ENCODE measurements around the gene CAMK1D. TPM values are rescaled to one million over a fixed set of nuclear protein-coding genes. Genes with fewer than 3 reads are reported as not detected.

The CAMK1D gene
- total and polyA plus RNA-seq, 10 of the 15 experiments (the other 5 are each of a cell fraction or from before 2014, with no cell fraction given) = 2.1 to 35.5 (median 14.7) TPM

DNA sequence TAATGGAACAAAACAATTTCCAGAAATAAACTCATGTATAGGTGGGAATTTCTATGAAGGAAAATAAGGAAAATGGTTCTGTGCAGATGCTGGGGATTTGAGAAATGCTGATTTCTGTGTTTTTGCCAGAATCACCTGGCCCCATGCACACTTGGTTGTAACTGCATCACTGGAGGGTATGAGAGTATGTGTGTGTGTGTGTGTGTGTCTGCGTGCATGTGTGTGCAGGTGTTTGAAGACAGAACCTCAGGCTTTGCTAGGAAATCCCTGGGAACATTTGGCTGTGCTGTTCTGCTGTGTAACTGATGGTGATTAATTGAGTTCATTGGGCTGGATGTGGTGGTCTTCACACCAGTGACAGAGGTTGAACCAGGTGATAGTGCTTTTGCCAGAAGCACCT, 141.6 kb downstream of the CAMK1D start (continued):
- TF ChIP-seq, protein P1, sequence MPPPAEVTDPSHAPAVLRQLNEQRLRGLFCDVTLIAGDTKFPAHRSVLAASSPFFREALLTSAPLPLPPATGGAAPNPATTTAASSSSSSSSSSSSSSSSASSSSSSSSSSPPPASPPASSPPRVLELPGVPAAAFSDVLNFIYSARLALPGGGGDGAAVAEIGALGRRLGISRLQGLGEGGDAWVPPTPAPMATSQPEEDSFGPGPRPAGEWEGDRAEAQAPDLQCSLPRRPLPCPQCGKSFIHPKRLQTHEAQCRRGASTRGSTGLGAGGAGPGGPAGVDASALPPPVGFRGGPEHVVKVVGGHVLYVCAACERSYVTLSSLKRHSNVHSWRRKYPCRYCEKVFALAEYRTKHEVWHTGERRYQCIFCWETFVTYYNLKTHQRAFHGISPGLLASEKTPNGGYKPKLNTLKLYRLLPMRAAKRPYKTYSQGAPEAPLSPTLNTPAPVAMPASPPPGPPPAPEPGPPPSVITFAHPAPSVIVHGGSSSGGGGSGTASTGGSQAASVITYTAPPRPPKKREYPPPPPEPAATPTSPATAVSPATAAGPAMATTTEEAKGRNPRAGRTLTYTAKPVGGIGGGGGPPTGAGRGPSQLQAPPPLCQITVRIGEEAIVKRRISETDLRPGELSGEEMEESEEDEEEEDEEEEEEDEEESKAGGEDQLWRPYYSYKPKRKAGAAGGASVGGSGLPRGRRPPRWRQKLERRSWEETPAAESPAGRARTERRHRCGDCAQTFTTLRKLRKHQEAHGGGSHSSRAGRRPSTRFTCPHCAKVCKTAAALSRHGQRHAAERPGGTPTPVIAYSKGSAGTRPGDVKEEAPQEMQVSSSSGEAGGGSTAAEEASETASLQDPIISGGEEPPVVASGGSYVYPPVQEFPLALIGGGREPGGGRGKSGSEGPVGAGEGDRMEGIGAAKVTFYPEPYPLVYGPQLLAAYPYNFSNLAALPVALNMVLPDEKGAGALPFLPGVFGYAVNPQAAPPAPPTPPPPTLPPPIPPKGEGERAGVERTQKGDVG (CRISPR knock-in tag; IDR thresholded peaks at IDR 0.05) = no peak
- TF ChIP-seq PAX5 (IDR thresholded peaks at IDR 0.05; ENCODE audit: borderline replicate concordance, low read depth, low read length) (no peak), ASH2L (IDR thresholded peaks at IDR 0.05; ENCODE audit: borderline replicate concordance, low read depth) (no peak), JUND (IDR thresholded peaks at IDR 0.05; ENCODE audit: low read depth, low read length) (no peak), CEBPB (IDR thresholded peaks at IDR 0.05; ENCODE audit: borderline replicate concordance in 1 of 2, low read depth in 2 of 2, low read length in 2 of 2) (no peak), CBFB (IDR thresholded peaks at IDR 0.05; ENCODE audit: low read depth) (no peak)
- TF ChIP-seq, protein P2, sequence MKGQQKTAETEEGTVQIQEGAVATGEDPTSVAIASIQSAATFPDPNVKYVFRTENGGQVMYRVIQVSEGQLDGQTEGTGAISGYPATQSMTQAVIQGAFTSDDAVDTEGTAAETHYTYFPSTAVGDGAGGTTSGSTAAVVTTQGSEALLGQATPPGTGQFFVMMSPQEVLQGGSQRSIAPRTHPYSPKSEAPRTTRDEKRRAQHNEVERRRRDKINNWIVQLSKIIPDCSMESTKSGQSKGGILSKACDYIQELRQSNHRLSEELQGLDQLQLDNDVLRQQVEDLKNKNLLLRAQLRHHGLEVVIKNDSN (IDR thresholded peaks at IDR 0.05; ENCODE audit: borderline replicate concordance, extremely low read length, insufficient read depth, low read depth, low read length) = no peak

DNA sequence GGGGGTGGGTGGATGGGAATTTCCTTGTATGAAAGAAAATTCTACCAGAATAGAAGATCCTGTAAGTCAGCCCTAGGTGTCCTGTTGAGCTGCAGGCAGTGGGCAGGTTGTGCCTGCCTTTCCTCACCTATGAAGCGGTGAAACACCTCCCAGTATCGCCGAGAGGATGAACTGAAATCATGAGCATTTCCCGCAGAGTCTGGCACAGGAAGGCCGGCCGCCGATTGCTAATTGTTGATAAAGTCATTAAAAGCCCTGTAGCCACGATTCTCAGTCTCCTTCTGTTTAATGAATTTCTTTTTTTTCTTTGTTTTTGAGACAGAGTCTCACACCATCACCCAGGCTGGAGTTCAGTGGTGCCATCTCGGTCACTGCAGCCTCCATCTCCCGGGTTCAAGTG, 142.1 kb downstream of the CAMK1D start:
- H3K9ac ChIP-seq (ENCODE audit: control insufficient read depth, insufficient read depth, low read length) = no peak overlapping the region
- WGBS (ENCODE audit: insufficient coverage, insufficient replicate concordance, low lambda C conversion rate, missing lambda C conversion rate) = 90% methylated on average over 10 of the region's 10 CpGs
- no peak overlapping the region for H3K4me3 ChIP-seq
- in situ Hi-C loops (cut with MboI) = no loop called here
- FAIRE-seq = no peak
- intact Hi-C loops (cut with micrococcal nuclease; ENCODE audit: unreplicated experiment) = no loop called here
- no peak overlapping the region for H3K27ac ChIP-seq (ENCODE audit: control insufficient read depth, insufficient read depth)
- ChIA-PET POLR2A (no interaction called here), SMC1A (ENCODE audit: uncharacterized antibody, unreplicated experiment) (no interaction called here), RAD21 (ENCODE audit: unreplicated experiment) (no interaction called here), CTCF (no interaction called here)
- no peaks in the 10 kb centered on the region for H3K9me3 ChIP-seq (replicated peaks; ENCODE audit: control insufficient read depth, insufficient read depth, low read length)
- no peaks in the 10 kb centered on the region; the same call in 1 of the 2 replicates for H3K79me2 ChIP-seq (ENCODE audit: control insufficient read depth, insufficient read depth, low read length)
- no TSS peak for BruUV-seq (replicated peaks)
- H3K4me1 ChIP-seq (ENCODE audit: control insufficient read depth, insufficient read depth, low read length) = no peaks in the 10 kb centered on the region
- H3K36me3 ChIP-seq (ENCODE audit: control insufficient read depth in 2 of 2, insufficient read depth in 2 of 2, low read length in 1 of 2) = no peaks in the 10 kb centered on the region
- no peak for ATAC-seq
- TF ChIP-seq, protein P3, sequence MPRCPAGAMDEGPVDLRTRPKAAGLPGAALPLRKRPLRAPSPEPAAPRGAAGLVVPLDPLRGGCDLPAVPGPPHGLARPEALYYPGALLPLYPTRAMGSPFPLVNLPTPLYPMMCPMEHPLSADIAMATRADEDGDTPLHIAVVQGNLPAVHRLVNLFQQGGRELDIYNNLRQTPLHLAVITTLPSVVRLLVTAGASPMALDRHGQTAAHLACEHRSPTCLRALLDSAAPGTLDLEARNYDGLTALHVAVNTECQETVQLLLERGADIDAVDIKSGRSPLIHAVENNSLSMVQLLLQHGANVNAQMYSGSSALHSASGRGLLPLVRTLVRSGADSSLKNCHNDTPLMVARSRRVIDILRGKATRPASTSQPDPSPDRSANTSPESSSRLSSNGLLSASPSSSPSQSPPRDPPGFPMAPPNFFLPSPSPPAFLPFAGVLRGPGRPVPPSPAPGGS (IDR thresholded peaks at IDR 0.05; ENCODE audit: borderline replicate concordance, insufficient read depth, low read depth, low read length, poor library complexity, severe bottlenecking) = peak; percentile 54
- TF ChIP-seq SUPT20H (IDR thresholded peaks at IDR 0.05; ENCODE audit: borderline replicate concordance, control insufficient read depth, low read depth, low read length) (no peak), RBBP5 (conservative IDR thresholded peaks at IDR 0.05) (no peak), IRF4 (IDR thresholded peaks at IDR 0.05; ENCODE audit: low read depth, low read length) (no peak), NFIC (IDR thresholded peaks at IDR 0.05; ENCODE audit: low read depth, low read length) (no peak)
- H4K20me1 ChIP-seq (ENCODE audit: control insufficient read depth, insufficient read depth) = no peaks in the 10 kb centered on the region
- no peak overlapping the region for H2AFZ ChIP-seq (ENCODE audit: control insufficient read depth, low read depth, low read length)
- H3K4me2 ChIP-seq (ENCODE audit: control insufficient read depth, insufficient read depth) = no peak overlapping the region
- H3K27me3 ChIP-seq (replicated peaks in 1 of 2; ENCODE audit: control insufficient read depth in 2 of 2, insufficient read depth in 2 of 2, low read length in 1 of 2) = no peaks in the 10 kb centered on the region
- no peak for DNase-seq (ENCODE audit: low read depth, low spot score)

Data from GM12878 (cell line).